22Rv1 (cell line): ENCODE measurements around the gene STIM1.

ENCODE experiments used
- CTCF ChIP-seq: fragments of 450-650 bp; IDR thresholded peaks from 2 replicates; pipeline ENCODE4 v1.5.1; 2017; ENCODE audit warnings: mild to moderate bottlenecking
- ZFX ChIP-seq: fragments of 450-650 bp; IDR thresholded peaks from 2 replicates; pipeline ENCODE4 v1.6.1; 2017; ENCODE audit warnings: antibody characterized with exemption, borderline replicate concordance

GRCh38 chr11:3809624-3809928 lies 45.9 kb upstream of the STIM1 start:
- TF ChIP-seq CTCF: no peak
- TF ChIP-seq ZFX: no peak
